T-helper 2 cell treated with Interferon-gamma antibody and Interleukin-4, amounts not matched to agents 5 μg/mL and 100 μg/mL, for 36 hours (primary cell): Measurements from ENCODE around the gene PLCH2.

Source experiments
- DNase-seq: peaks from one replicate; pipeline ENCODE4 v3.0.0; 2021; ENCODE audit warnings: low spot score
- H3K27ac Mint-ChIP-seq: one replicate; pipeline ENCODE4 v1.8.0; 2021; ENCODE audit warnings: mild to moderate bottlenecking, mixed read lengths
- H3K27me3 Mint-ChIP-seq: one replicate; pipeline ENCODE4 v1.8.0; 2021; ENCODE audit warnings: low read depth, mixed read lengths
- H3K36me3 Mint-ChIP-seq: one replicate; pipeline ENCODE4 v1.8.0; 2021; ENCODE audit warnings: low read depth, mixed read lengths
- H3K4me1 Mint-ChIP-seq: one replicate; pipeline ENCODE4 v1.8.0; 2021; ENCODE audit warnings: low read depth, mixed read lengths
- H3K4me3 Mint-ChIP-seq: one replicate; pipeline ENCODE4 v1.8.0; 2022; ENCODE audit warnings: mild to moderate bottlenecking, moderate library complexity, mixed read lengths
- H3K9me3 Mint-ChIP-seq: one replicate; pipeline ENCODE4 v1.8.0; 2021; ENCODE audit warnings: mixed read lengths

Gene PLCH2

DNA sequence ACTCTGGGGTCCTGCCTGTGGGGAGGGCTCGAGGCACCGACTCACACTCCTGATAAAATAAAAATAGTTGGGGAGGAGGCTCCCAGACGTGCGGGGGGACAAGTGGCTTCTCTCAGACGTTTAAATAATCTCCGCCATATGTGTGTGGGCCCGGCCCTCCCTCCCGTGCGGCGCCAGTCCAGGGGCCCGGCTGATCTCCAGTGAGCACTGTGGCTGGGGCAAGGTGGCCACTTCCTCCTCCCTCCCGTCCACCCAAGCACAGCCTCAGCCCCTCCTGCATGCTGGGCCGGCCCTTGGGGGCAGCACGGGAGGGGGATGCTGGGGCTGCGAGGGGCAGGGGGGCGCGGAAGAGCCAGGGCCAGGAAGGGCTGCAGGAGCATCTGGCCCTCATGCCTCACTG, 4.0 kb upstream of the PLCH2 start:
- DNase-seq, result no peak
- no peak overlapping the region for H3K27ac Mint-ChIP-seq
- no peaks in the 10 kb centered on the region for H3K27me3 Mint-ChIP-seq
- H3K4me3 Mint-ChIP-seq, result no peak overlapping the region
- no peaks in the 10 kb centered on the region for H3K9me3 Mint-ChIP-seq
- H3K4me1 Mint-ChIP-seq, result peaks cover 2% of the 10 kb centered on the region
- H3K36me3 Mint-ChIP-seq, result no peaks in the 10 kb centered on the region

DNA sequence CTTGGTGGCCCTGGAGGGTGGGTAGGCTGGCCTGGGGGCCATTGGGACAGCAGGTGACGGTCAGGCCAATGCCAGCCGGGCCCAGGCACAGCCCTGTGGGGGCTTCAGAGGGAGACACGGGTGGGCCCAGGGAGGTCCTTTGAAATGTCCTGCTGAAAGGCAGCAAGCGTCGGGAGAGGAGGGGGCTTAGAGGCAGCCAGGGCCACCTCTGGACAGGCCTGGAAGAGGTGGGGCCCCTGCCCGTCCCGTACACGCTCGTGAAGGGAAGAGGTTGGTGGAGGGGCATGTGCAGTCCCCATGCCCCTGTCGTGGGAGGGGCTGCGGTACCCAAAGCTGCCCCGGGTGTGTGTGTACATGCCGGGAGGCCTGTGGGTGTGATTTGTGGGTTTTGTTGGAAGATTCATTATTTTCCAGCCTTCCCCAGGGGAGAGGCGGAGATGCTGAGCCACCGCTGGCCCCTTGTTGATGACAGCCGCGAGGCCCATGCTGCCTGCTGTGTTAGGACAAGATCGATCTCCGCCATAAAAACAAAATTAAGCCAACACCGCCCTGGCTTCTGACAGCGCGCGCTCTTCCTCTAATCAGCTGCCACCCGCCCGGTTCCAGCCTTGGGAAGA, 3.4 kb upstream of the PLCH2 start:
- no peaks in the 10 kb centered on the region for H3K9me3 Mint-ChIP-seq
- DNase-seq, result no peak
- peaks cover 2% of the 10 kb centered on the region for H3K4me1 Mint-ChIP-seq
- no peaks in the 10 kb centered on the region for H3K36me3 Mint-ChIP-seq
- no peak overlapping the region for H3K27ac Mint-ChIP-seq
- no peak overlapping the region for H3K4me3 Mint-ChIP-seq
- no peaks in the 10 kb centered on the region for H3K27me3 Mint-ChIP-seq

GRCh38 chr1:2473198-2473597, 2.9 kb upstream of the PLCH2 start:
- H3K9me3 Mint-ChIP-seq, result no peaks in the 10 kb centered on the region
- H3K27me3 Mint-ChIP-seq, result no peaks in the 10 kb centered on the region
- peaks cover 2% of the 10 kb centered on the region for H3K4me1 Mint-ChIP-seq
- H3K27ac Mint-ChIP-seq, result no peak overlapping the region
- no peak for DNase-seq
- no peaks in the 10 kb centered on the region for H3K36me3 Mint-ChIP-seq
- no peak overlapping the region for H3K4me3 Mint-ChIP-seq

DNA sequence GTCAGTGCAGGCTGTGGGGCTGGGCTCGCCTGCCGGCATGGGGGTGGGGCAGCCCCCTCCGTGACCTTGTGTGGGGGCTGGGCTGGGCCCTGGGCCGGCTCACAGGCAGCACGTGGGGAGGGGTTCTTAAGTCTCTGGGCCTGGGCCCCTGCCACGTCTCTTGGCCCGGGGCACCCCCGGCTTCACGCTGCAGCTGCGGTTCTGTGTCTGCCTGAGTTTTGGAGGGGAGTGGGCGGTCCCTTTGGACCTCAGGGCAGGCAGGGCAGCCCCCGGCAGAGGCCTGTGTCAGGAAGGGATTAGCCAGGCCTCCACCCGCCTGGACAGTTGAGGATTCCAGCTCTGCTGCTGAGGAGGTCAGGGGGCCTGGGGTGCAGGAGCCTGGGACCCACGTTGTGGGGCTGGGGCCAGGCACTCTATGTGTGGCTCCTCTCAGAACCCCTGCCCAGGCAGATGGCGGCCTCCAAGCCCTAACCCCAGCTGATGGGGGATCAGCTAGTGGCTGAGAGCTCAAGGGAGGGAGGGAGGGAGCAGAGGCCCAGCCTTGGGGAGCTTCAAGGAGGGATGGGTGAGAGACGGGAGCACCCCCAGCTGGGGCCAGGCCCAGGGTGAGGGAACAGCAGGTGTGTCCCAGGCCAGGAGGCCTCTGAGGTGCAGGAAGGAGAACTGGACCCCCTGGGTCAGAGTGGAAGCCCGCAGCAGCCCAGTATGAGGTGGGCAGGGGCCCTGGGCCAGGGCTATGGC, 1.8 kb upstream of the PLCH2 start:
- Mint-ChIP-seq H3K4me1 (no peaks in the 10 kb centered on the region), H3K27ac (no peak overlapping the region), H3K4me3 (no peak overlapping the region), H3K9me3 (no peaks in the 10 kb centered on the region), H3K27me3 (no peaks in the 10 kb centered on the region), H3K36me3 (no peaks in the 10 kb centered on the region)
- DNase-seq, result no peak

DNA sequence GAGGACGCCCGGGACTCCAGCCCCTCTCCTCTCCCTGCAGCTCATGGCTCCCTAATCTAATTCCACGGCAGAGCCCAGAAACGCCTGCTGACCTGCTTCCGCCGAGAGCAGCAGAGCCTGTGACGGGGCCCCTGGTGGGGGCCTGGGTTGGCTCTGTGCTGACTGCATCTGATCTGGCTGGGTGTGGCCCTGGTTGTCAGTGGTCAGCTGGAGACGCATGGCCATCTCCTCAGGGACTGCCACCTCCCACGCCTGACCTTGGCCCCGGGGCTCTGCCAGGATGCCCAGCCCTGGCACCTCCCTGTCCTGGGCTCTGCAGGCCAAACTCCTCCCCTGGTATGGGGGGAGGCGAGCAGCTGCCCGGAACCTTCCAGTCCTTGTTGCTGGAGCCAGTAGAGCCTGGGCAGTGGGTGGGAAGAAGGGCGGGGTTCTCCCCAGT, 1.1 kb upstream of the PLCH2 start:
- Mint-ChIP-seq H3K36me3 (no peaks in the 10 kb centered on the region), H3K27ac (no peak overlapping the region), H3K27me3 (no peaks in the 10 kb centered on the region), H3K9me3 (no peaks in the 10 kb centered on the region), H3K4me1 (no peaks in the 10 kb centered on the region), H3K4me3 (no peak overlapping the region)
- no peak for DNase-seq

- H3K9me3 Mint-ChIP-seq, result no peaks in the 10 kb centered on the region
- H3K36me3 Mint-ChIP-seq, result no peaks in the 10 kb centered on the region
- DNase-seq, result no peak
- H3K27me3 Mint-ChIP-seq, result no peaks in the 10 kb centered on the region
- no peak overlapping the region for H3K27ac Mint-ChIP-seq
- H3K4me1 Mint-ChIP-seq, result no peaks in the 10 kb centered on the region
- no peak overlapping the region for H3K4me3 Mint-ChIP-seq
Observed at GRCh38 chr1:2475571-2475970, 518 bp upstream of the PLCH2 start.

GRCh38 chr1:2477309-2477708, 1.2 kb downstream of the PLCH2 start:
- H3K36me3 Mint-ChIP-seq, result no peaks in the 10 kb centered on the region
- no peak overlapping the region for H3K27ac Mint-ChIP-seq
- DNase-seq, result no peak
- no peaks in the 10 kb centered on the region for H3K27me3 Mint-ChIP-seq
- no peak overlapping the region for H3K4me3 Mint-ChIP-seq
- no peaks in the 10 kb centered on the region for H3K4me1 Mint-ChIP-seq
- H3K9me3 Mint-ChIP-seq, result no peaks in the 10 kb centered on the region

DNA sequence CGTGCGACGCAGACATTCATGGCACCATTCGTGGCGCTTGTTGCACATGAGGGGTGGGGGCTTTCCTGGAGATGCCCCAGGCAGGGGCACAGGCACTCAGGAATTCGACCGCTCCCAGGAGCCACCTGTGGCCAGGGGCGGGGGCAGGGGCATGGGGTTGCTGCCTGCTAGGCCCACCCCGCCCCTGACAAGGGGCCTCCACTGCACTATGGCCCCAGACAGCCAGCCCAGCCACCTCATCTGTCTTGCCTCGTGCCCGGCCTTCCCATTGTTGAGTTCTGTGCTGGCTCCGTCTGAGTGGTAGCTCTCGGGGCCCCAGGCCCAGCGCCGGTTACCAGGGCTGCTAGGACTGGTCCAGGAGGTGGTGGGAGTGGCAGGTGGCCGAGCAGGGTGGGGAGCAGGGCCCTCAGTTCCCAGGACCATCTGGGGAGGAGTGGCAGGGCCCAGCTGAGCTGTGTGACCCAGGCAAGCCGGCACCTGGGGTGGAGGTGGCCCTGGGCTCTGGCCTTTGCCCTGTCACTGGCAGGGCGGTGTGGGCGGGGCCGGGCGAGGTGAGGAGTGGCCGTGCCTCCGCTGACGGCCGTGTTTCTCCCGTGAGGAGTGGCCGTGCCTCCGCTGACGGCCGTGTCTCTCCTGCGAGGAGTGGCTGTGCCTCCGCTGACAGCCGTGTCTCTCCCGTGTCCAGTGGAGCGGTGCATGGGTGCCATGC, 1.9 kb downstream of the PLCH2 start:
- H3K9me3 Mint-ChIP-seq, result no peaks in the 10 kb centered on the region
- no peaks in the 10 kb centered on the region for H3K4me1 Mint-ChIP-seq
- no peak overlapping the region for H3K27ac Mint-ChIP-seq
- H3K36me3 Mint-ChIP-seq, result no peaks in the 10 kb centered on the region
- H3K4me3 Mint-ChIP-seq, result no peak overlapping the region
- no peak for DNase-seq
- H3K27me3 Mint-ChIP-seq, result no peaks in the 10 kb centered on the region

DNA sequence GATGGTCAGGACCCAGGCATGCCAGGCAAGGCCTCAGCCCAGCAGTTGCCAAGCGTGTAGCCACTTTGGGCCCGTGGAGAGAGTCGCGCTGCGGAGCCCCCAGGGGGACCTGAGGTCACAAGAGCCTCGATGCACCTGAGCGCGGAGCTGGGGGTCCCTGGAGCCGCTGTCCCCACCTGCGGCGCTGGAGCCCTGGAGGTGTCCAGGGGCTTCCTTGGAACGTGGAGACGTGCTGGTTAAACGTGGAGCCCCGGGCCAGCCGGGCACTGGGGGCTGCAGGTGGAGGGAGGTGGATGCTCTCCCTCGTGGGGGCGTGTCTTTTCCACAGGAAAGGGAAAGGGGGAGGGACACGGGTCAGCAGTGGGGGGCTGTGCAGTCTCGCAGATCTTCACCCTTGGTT, 3.1 kb downstream of the PLCH2 start:
- DNase-seq, result no peak
- Mint-ChIP-seq H3K4me3 (no peak overlapping the region), H3K27me3 (no peaks in the 10 kb centered on the region), H3K27ac (no peak overlapping the region), H3K36me3 (no peaks in the 10 kb centered on the region), H3K4me1 (no peaks in the 10 kb centered on the region), H3K9me3 (no peaks in the 10 kb centered on the region)

DNA sequence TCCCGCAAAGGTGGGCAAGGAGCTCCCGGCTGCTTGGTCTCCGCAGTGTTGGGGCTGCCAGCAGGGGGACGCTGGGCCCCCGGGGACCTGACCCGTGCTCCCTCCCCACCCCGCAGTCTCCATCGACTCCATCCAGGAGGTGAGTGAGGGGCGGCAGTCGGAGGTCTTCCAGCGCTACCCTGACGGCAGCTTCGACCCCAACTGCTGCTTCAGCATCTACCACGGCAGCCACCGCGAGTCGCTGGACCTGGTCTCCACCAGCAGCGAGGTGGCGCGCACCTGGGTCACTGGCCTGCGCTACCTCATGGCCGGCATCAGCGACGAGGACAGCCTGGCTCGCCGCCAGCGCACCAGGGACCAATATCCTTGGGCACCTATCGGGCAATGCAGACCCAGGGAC, 3.5 kb downstream of the PLCH2 start:
- H3K4me1 Mint-ChIP-seq, result no peaks in the 10 kb centered on the region
- no peak overlapping the region for H3K4me3 Mint-ChIP-seq
- H3K27ac Mint-ChIP-seq, result no peak overlapping the region
- H3K27me3 Mint-ChIP-seq, result no peaks in the 10 kb centered on the region
- no peaks in the 10 kb centered on the region for H3K9me3 Mint-ChIP-seq
- DNase-seq, result no peak
- no peaks in the 10 kb centered on the region for H3K36me3 Mint-ChIP-seq

- H3K4me1 Mint-ChIP-seq, result no peaks in the 10 kb centered on the region
- DNase-seq, result no peak
- H3K27me3 Mint-ChIP-seq, result no peaks in the 10 kb centered on the region
- no peaks in the 10 kb centered on the region for H3K9me3 Mint-ChIP-seq
- H3K4me3 Mint-ChIP-seq, result no peak overlapping the region
- H3K36me3 Mint-ChIP-seq, result no peaks in the 10 kb centered on the region
- no peak overlapping the region for H3K27ac Mint-ChIP-seq
Observed at GRCh38 chr1:2480236-2480985, 4.3 kb downstream of the PLCH2 start.

GRCh38 chr1:2480986-2481364, 4.9 kb downstream of the PLCH2 start:
- Mint-ChIP-seq H3K4me1 (no peaks in the 10 kb centered on the region), H3K27ac (no peak overlapping the region), H3K4me3 (no peak overlapping the region), H3K36me3 (no peaks in the 10 kb centered on the region), H3K27me3 (no peaks in the 10 kb centered on the region), H3K9me3 (no peaks in the 10 kb centered on the region)
- no peak for DNase-seq

GRCh38 chr1:2481885-2482284, 5.8 kb downstream of the PLCH2 start:
- Mint-ChIP-seq H3K36me3 (no peaks in the 10 kb centered on the region), H3K4me3 (no peak overlapping the region), H3K27me3 (no peaks in the 10 kb centered on the region), H3K27ac (no peak overlapping the region), H3K9me3 (no peaks in the 10 kb centered on the region), H3K4me1 (no peaks in the 10 kb centered on the region)
- DNase-seq, result no peak

DNA sequence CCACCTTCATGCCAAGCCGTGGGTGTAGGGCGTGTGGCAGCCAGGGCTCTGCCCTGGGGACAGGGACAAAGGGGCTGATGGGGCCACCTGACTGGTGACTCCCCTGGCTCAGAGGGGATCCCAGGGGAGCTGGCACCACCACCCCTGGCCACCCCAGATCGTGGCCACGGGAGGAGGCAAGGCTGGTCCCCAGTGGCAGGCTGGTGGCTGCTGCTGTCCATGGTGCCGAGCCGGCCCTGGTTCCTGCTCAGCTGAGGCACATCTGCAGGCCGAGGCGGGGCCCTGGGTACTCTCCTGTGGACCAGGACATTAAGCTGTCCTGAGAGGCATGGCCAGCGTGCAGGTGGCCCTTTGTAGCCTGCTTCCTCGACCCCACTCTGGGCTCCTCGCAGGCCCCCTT, 6.5 kb downstream of the PLCH2 start:
- no peaks in the 10 kb centered on the region for H3K27me3 Mint-ChIP-seq
- no peak for DNase-seq
- no peak overlapping the region for H3K27ac Mint-ChIP-seq
- peaks cover under 1% of the 10 kb centered on the region for H3K9me3 Mint-ChIP-seq
- H3K36me3 Mint-ChIP-seq, result no peaks in the 10 kb centered on the region
- H3K4me1 Mint-ChIP-seq, result no peaks in the 10 kb centered on the region
- no peak overlapping the region for H3K4me3 Mint-ChIP-seq
